ENCODE measurements around the gene YARS2.

- TF ChIP-seq POLR2A (IDR thresholded peaks at IDR 0.05) (no peak), CTCF (IDR thresholded peaks at IDR 0.05) (no peak), POLR2AphosphoS5 (IDR thresholded peaks at IDR 0.05) (no peak)
Measured at GRCh38 chr12:32777691-32778175, 22.0 kb upstream of the YARS2 start.
